SK-N-DZ (cell line): ENCODE measurements around the gene CACNA1D. TPM values are rescaled to one million over a fixed set of nuclear protein-coding genes. Genes with fewer than 3 reads are reported as not detected.
"Not testable (repeated sequence)": the region's sequence is repeated elsewhere in the genome, so short reads cannot be mapped to it uniquely, and the experiment has no call there.

Experiments used
- DNase-seq: peaks from one replicate; pipeline ENCODE4 v3.0.0-alpha.2; 2015; ENCODE audit warnings: low spot score
- polyA plus RNA-seq, 2 experiments: library from polyadenylated mRNA; depleted of rRNA; stranded (reverse); fragments of >200 nt; gene quantifications; 2 replicates each; pipeline ENCODE4 v1.2.3, GENCODE V29; 2014

CACNA1D gene
- polyA plus RNA-seq (2014; cell fraction: cytosol; rRNA removed): not detected in 2 replicates
- not detected in 2 replicates for polyA plus RNA-seq (2014; cell fraction: nucleus; rRNA removed)

GRCh38 chr3:53493963-53494791 lies at the start of gene CACNA1D:
Gene CACNA1D, plus strand, starts transcription at chr3:53494611. Its CDS starts 556 bp downstream, at chr3:53495167.
- DNase-seq: no peak

DNA sequence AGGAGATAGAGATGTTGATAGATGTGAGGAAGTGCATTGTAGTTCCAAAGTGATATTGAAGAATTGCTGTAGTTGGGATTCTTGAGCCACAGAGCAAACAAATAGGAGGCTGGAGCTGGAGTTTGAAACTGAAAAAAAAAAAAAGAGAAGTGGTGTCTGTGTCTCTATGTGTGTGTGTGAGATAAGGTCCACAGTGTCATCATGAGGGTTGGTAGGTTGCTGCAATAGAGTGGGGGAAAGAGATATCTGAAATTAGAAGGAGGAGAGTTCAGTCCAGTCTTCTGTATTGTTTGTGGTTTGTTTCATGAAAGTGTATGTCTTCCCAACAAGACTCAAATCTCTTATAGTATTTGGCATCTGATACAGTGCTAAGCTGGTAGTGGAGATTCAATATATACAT lies 37.3 kb upstream of the CACNA1D start:
- DNase-seq: no peak

GRCh38 chr3:53460326-53460725 lies 34.1 kb upstream of the CACNA1D start:
- DNase-seq: no peak

- DNase-seq: no peak
Measured at GRCh38 chr3:53464424-53464823, 30.0 kb upstream of the CACNA1D start.

GRCh38 chr3:53469758-53470157 lies 24.7 kb upstream of the CACNA1D start:
- DNase-seq: not testable (repeated sequence)

GRCh38 chr3:53473422-53473821 lies 21.0 kb upstream of the CACNA1D start:
- no peak for DNase-seq

- not testable (repeated sequence) for DNase-seq
Measured at GRCh38 chr3:53476372-53476771, 18.0 kb upstream of the CACNA1D start.

DNA sequence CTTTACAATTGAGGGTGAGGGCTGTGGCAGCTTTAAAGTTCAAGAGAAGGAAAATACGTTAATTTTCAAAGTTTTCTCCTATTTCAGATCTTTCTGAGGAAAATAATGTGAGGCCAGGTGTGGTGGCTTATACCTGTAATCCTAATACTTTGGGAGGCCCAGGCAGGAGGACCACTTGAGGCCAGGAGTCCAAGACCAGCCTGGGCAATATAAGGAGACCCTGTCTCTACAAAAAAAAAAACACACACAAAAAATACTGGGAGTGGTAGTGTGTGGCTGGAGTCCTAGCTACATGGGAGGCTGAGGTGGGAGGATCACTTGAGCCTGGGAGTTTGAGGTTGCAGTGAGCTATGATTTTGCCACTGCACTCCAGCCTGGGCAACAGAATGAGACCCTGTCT lies 16.7 kb upstream of the CACNA1D start:
- not testable (repeated sequence) for DNase-seq

DNA sequence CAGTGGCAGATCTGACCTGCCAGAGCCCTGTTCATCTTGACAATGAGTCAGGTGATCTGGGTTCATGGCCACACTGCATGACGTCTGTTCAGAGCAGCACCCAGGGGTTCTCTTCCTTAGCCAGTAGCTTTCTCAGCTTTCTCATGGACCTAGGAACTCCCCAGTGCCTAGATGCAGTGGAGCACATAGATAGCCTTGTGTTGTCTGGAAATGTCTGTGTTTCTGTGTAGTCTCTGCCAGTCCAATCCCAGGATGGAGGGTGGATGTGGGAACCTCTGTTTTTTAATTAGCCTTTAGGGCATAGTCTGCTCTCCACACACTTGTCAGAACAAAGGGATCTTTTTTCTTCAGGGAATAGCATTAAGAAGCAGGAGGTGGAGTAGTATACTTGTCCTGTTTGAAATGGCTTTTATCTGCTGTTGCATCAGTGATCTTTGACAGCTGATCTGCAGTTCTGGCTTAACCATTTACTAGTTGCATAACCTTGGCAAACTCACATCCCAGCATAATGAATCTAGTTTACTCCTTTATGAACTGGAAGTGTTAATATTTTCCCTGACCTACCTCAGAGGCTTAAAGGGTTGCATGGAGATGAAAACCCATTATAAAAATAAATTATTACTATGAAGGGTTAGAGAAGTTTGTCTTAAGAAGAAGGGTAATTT lies 16.1 kb upstream of the CACNA1D start:
- DNase-seq: no peak

DNA sequence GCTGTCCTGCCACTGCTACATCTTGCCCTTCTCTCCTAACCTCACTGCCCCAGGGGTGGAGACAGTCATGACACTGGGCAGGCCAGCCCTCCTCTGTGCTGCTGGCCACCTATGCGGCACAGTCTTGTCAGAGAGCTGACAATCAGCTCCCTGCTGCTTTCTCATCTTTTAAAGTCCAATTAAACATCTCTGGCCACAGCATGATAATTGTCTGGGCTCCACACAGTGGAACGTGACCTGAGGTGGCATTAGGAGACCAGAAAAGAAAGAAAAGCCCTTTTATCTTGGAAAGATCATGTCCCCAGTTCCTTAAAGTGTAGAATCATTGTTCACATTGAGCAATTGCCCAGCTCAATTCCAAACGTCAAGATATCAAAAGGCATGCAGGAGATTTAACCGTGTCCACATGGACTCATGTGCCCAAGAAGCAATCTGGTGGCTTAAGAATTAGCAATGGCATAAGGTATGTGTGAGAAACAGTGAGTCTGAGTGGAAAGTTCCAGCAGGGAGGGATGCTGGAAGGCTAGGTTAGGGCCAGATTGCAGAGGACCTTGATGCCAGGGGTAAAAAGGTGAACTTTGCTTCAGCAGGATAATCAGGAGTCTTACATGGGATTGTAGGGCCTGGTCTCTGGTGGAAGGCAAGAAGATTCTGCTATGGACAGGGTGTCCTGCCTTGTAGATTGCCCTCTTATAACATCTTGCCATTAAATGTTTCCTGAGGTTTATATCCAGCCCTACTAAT lies 15.3 kb upstream of the CACNA1D start:
- no peak for DNase-seq

GRCh38 chr3:53482227-53482626 lies 12.2 kb upstream of the CACNA1D start:
- no peak for DNase-seq

DNA sequence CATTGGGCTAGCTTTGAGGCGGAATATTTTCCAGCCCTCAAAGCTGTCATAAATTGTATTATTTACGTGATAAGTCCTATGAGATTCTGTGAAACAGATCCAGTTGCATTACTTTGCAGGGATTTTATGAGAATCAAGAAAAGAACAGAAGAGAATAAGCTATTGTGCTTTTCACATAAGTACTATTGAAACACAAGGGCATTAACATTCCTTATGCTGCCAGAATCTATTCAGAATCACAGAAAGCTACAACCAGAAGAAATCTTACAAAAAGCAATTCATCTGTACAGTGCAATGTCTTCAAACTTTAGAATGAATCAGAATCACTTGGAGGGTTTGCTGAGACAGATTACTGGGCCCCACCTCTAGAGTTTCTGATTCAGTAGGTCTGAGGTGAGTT lies 10.6 kb upstream of the CACNA1D start:
- DNase-seq: no peak

DNA sequence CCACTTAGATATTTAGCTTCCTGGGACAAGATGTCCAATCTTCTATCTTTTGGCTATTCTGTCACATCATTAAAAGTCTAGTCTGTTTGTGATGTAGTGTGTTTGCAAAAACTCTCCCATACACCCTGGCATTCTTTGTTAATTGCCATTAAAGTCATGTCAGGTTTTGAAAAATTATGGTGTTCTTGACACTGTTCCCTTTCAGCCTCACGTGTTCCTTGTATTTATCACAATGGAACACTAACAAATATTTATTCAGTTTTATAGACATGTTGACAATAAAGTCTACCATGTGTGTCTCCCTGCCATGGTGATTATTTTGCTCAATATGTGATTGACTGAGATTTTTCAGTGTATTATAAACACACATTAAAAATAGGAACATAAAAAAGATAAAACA lies 9.4 kb upstream of the CACNA1D start:
- DNase-seq: no peak

DNA sequence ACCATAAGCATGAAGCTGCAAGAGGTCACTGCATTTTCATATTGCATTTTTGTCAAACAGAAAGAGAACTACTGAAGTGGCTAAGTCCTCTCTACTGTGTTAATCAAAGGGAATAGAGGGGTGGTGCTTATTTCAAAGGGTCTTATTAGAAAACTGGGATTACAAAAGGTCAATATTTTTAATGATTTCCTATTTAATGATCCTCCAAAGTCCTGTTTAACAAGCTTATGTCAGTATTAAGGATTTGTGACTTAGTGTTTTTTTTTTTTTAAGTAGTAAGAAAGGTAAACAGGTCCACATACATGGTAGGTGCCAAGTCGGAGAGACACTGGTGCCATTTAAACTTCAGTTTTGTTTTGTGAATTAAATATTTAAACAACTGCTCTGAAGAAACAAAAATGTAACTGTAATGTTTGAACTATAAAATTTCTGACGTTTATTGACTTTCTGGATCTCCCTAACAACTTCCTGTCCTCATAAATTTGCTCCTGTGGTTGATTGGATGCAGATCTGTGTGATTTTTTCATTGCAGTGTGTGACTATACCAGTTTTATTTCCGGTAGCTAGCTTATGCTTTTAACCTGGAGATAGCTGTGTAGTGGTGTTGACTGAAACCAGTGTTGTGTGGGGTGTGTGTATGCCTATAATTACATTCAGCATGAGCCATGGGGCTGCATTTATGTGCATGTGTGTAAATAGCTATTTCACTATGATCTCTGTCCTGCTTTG lies 8.6 kb upstream of the CACNA1D start:
- DNase-seq: no peak

DNA sequence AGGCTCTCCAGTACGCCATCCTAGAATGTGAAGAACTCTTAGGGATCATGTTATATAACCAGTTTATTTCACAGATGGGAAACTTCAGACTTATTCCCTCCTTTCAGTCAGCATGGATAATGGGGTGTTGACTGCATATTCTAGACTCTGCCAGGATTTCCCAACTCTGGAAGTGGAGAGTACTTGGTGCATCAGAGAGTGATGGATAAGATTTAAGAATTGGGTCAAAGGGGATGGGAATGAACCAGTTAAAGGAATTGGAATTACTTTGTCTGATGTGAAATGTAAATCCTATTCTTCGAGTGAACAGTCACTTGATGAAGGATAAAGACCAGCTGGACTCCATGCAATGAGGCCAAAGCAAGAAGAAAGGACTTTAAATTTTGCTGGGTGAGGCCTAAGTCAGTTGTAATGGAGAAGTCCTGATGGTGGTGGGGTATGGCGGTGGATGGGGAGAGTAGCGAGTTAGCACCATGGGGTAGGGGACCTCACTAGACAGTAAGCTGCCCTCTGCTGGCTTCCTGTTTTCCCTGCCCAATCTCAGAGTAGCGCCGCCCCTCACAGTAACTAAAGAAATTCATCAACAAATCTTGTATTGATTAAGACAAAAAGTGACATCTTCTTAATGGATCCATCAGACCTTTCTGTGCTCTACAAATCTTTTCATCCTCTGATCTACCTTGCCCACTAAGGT lies 7.3 kb upstream of the CACNA1D start:
- DNase-seq: no peak

DNA sequence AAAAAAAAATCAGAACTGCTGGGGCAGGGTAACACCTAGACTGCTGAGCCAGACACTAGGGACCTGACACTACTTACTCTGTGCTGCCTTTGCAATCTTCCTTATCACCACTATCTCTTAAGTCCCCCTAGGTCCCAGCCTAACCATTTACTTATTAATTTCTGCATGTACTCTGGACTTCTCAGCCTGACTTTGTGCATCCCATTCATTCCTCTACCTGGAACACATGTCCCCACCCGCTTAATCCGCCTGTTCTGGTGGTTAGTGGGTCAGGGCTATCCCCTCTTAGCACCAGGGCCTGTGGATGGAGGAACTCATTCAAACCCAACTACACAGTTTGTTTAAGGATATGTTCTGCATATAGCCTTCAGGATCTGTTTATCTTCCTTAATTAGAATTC lies 5.0 kb upstream of the CACNA1D start:
- no peak for DNase-seq

DNA sequence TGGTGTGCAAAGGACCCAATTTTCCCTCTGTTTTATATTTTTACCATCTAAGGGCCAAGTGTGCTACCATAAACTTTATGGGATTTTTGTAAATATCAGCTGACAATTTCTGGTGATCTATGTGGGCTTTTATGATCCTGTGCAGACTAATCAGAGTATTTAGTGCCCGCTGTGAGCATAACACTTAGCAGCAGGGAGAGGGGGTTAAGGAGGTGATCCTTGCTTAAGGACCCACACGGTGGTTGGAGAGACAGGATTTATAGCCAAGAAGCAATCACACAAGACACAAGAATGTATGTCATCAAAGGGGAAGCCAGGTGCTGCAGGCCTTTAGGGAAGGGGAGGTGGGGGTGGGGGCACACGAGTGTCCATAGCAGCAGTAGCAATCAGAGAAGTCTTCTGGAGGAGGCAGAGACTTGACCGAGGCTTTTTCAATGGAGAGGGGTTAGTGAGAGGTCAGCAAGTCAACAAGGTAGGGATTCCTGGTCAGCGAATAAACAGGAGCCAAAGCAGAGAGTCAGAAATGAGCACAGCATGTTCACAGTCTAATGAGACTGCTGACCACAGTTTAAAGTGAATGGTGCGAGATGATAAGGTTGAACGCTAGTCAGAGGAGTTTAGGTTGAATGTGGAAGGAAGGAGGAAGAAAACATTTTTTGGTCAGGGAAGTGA lies 4.5 kb upstream of the CACNA1D start:
- no peak for DNase-seq

DNA sequence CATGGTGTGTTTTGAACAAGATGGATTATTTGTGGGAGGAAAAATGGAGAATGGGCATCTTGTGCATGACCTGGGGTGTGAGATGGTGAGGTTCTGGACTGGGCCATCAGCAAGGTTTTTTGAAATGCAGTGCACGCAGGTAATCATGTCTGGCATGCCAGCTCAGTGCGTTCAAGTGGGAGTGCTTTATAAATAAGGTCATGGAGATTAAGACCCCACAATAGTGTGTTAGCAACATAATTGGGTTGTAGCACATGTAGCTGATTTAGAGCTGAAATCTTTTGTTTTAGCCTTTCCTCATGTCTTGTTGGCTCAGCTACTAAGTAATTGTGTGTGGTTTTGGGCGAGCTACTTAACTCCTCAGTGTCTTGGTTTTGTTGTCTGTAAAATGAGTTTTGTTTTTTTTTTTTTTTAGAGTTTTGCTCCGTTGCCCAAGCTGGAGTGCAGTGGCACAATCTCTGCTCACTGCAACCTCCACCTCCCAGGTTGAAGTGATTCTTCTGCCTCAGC lies 3.9 kb upstream of the CACNA1D start:
- DNase-seq: no peak

GRCh38 chr3:53491276-53491675 lies 3.1 kb upstream of the CACNA1D start:
- no peak for DNase-seq

GRCh38 chr3:53493595-53493962 lies 832 bp upstream of the CACNA1D start:
- no peak for DNase-seq
